ENCODE measurements around the gene SWAP70.

The SWAP70 gene

GRCh38 chr11:9717040-9717357, 53.1 kb downstream of the SWAP70 start:
- H3K4me3 ChIP-seq (ENCODE audit: low read depth, low read length), result peak overlapping the region; percentile 29
- no peak for TF ChIP-seq POLR2A (IDR thresholded peaks at IDR 0.05; ENCODE audit: extremely low read depth, insufficient read length)
- TF ChIP-seq CTCF (IDR thresholded peaks at IDR 0.05; ENCODE audit: low read depth, low read length), result no peak
- TF ChIP-seq MAX (IDR thresholded peaks at IDR 0.05; ENCODE audit: low read depth, low read length), result no peak
- no peak for TF ChIP-seq MYC (IDR thresholded peaks at IDR 0.05; ENCODE audit: low read depth, low read length)
- no peak for DNase-seq (ENCODE audit: low read depth)

GRCh38 chr11:9717719-9718118, 53.8 kb downstream of the SWAP70 start:
- TF ChIP-seq CTCF (IDR thresholded peaks at IDR 0.05; ENCODE audit: low read depth, low read length), result no peak
- no peak for TF ChIP-seq MAX (IDR thresholded peaks at IDR 0.05; ENCODE audit: low read depth, low read length)
- TF ChIP-seq MYC (IDR thresholded peaks at IDR 0.05; ENCODE audit: low read depth, low read length), result no peak
- no peak for TF ChIP-seq POLR2A (IDR thresholded peaks at IDR 0.05; ENCODE audit: extremely low read depth, insufficient read length)
- H3K4me3 ChIP-seq (ENCODE audit: low read depth, low read length), result no peak overlapping the region
- DNase-seq (ENCODE audit: low read depth), result no peak

- no peak overlapping the region for H3K4me3 ChIP-seq (ENCODE audit: low read depth, low read length)
- TF ChIP-seq CTCF (IDR thresholded peaks at IDR 0.05; ENCODE audit: low read depth, low read length), result no peak
- DNase-seq (ENCODE audit: low read depth), result no peak
Measured at GRCh38 chr11:9718147-9718546, 54.3 kb downstream of the SWAP70 start.

GRCh38 chr11:9719566-9720289, 55.9 kb downstream of the SWAP70 start:
- DNase-seq (ENCODE audit: low read depth), result peak; percentile 64
- TF ChIP-seq MYC (IDR thresholded peaks at IDR 0.05; ENCODE audit: low read depth, low read length) (no peak; the same call in 1 of the 2 replicates), MAX (IDR thresholded peaks at IDR 0.05; ENCODE audit: low read depth, low read length) (no peak), POLR2A (IDR thresholded peaks at IDR 0.05; ENCODE audit: extremely low read depth, insufficient read length) (no peak), CTCF (IDR thresholded peaks at IDR 0.05; ENCODE audit: low read depth, low read length) (no peak)
- no peak overlapping the region for H3K4me3 ChIP-seq (ENCODE audit: low read depth, low read length)

GRCh38 chr11:9720290-9720630, 56.4 kb downstream of the SWAP70 start:
- no peak overlapping the region for H3K4me3 ChIP-seq (ENCODE audit: low read depth, low read length)
- TF ChIP-seq CTCF (IDR thresholded peaks at IDR 0.05; ENCODE audit: low read depth, low read length) (no peak), MYC (IDR thresholded peaks at IDR 0.05; ENCODE audit: low read depth, low read length) (no peak), POLR2A (IDR thresholded peaks at IDR 0.05; ENCODE audit: extremely low read depth, insufficient read length) (no peak), MAX (IDR thresholded peaks at IDR 0.05; ENCODE audit: low read depth, low read length) (no peak)
- DNase-seq (ENCODE audit: low read depth), result no peak

- no peak overlapping the region for H3K4me3 ChIP-seq (ENCODE audit: low read depth, low read length)
- TF ChIP-seq MAX (IDR thresholded peaks at IDR 0.05; ENCODE audit: low read depth, low read length), result no peak
- no peak for TF ChIP-seq CTCF (IDR thresholded peaks at IDR 0.05; ENCODE audit: low read depth, low read length)
- TF ChIP-seq POLR2A (IDR thresholded peaks at IDR 0.05; ENCODE audit: extremely low read depth, insufficient read length), result no peak
- TF ChIP-seq MYC (IDR thresholded peaks at IDR 0.05; ENCODE audit: low read depth, low read length), result no peak
- DNase-seq (ENCODE audit: low read depth), result no peak
Measured at GRCh38 chr11:9722023-9722422, 58.1 kb downstream of the SWAP70 start.
